ENCODE measurements around the gene RFESD.

DNA sequence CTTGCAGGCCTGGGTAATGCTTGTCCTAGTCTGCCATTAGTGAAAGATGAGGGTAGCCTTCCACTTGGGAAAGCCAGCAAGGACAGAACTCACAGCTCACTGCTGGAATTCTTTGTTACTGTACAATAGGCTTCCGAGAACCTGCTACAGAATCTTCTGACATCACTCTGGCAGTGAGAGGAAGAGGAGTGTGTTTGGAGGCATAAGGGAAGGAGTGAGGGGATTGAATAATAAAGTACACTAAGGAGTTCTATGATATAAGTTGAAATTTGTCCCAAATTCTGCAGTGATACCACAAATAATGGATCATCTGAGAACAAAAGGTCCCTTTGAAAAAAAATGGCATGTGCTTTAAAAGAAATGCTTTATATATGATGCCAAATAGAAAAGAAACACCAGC, 36.3 kb downstream of the RFESD start, which contains the start of gene SPATA9:
- no peak for TF ChIP-seq ZNF274 (IDR thresholded peaks at IDR 0.05; ENCODE audit: borderline replicate concordance, extremely low read depth, low read length)
- TF ChIP-seq EZH2 (IDR thresholded peaks at IDR 0.05; ENCODE audit: low read depth, low read length, severe bottlenecking), result no peak
- no peak for TF ChIP-seq MAFK (IDR thresholded peaks at IDR 0.05; ENCODE audit: low read depth, low read length)
- TF ChIP-seq, protein P1, sequence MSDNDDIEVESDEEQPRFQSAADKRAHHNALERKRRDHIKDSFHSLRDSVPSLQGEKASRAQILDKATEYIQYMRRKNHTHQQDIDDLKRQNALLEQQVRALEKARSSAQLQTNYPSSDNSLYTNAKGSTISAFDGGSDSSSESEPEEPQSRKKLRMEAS (IDR thresholded peaks at IDR 0.05), result no peak
- TF ChIP-seq RNF2 (IDR thresholded peaks at IDR 0.05; ENCODE audit: borderline replicate concordance, low read depth, low read length, missing control alignments, poor library complexity, severe bottlenecking), result no peak
- TF ChIP-seq SP2 (IDR thresholded peaks at IDR 0.05; ENCODE audit: low read length), result no peak
- TF ChIP-seq, protein P2, sequence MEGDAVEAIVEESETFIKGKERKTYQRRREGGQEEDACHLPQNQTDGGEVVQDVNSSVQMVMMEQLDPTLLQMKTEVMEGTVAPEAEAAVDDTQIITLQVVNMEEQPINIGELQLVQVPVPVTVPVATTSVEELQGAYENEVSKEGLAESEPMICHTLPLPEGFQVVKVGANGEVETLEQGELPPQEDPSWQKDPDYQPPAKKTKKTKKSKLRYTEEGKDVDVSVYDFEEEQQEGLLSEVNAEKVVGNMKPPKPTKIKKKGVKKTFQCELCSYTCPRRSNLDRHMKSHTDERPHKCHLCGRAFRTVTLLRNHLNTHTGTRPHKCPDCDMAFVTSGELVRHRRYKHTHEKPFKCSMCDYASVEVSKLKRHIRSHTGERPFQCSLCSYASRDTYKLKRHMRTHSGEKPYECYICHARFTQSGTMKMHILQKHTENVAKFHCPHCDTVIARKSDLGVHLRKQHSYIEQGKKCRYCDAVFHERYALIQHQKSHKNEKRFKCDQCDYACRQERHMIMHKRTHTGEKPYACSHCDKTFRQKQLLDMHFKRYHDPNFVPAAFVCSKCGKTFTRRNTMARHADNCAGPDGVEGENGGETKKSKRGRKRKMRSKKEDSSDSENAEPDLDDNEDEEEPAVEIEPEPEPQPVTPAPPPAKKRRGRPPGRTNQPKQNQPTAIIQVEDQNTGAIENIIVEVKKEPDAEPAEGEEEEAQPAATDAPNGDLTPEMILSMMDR (IDR thresholded peaks at IDR 0.05; ENCODE audit: control extremely low read depth in 1 of 3, insufficient read depth in 1 of 3, low read depth in 1 of 3, low read length in 3 of 3), result no peak
- no peak for TF ChIP-seq CHD1 (IDR thresholded peaks at IDR 0.05; ENCODE audit: low read depth, low read length)
- no peak for TF ChIP-seq POLR2A (IDR thresholded peaks at IDR 0.05; ENCODE audit: control extremely low read depth in 1 of 2, low read depth in 2 of 2, low read length in 2 of 2)
- TF ChIP-seq EP300 (IDR thresholded peaks at IDR 0.05; ENCODE audit: borderline replicate concordance in 1 of 2, low read depth in 2 of 2, low read length in 2 of 2), result no peak
- no peak for TF ChIP-seq GABPA (IDR thresholded peaks at IDR 0.05; ENCODE audit: borderline replicate concordance, insufficient read depth, low read length)

Measured in H1 (cell line).